IMR-90 (cell line): ENCODE data around the gene TRMT2A. TPM values are rescaled to one million over a fixed set of nuclear protein-coding genes. Genes with fewer than 3 reads are reported as not detected.
"Not testable (repeated sequence)": the region's sequence is repeated elsewhere in the genome, so short reads cannot be mapped to it uniquely, and the experiment has no call there.

Source experiments
- ATAC-seq: fragments of 200-7000 bp; cut with Tn5 transposase; 2 replicates; pipeline ENCODE4 v1.9.1; 2020; ENCODE audit warnings: low read depth, mild to moderate bottlenecking, moderate library complexity
- BruUV-seq: library from RNA; stranded (reverse); fragments of 400-500 nt; replicated peaks from 2 replicates; lab custom pipeline; 2021; lab: Mats Ljungman, UMichigan
- CTCF ChIA-PET: fragments of 300-600 bp; formaldehyde crosslinking; extraction: SDS; loops from one replicate; lab custom pipeline; 2021; ENCODE audit warnings: antibody characterized with exemption; lab: Yijun Ruan, JAX
- POLR2A ChIA-PET: fragments of 300-600 bp; sonication (Branson Sonifier 250); formaldehyde crosslinking; loops from one replicate; lab custom pipeline; 2022; ENCODE audit warnings: antibody characterized with exemption; ENCODE audit not compliant: unreplicated experiment; lab: Charles Lee
- DNase-seq: peaks from one replicate; pipeline ENCODE4 v3.0.0; 2013
- H2AFZ ChIP-seq: replicated peaks from 2 replicates; pipeline ENCODE3; 2013; ENCODE audit warnings: low read length, mild to moderate bottlenecking; ENCODE audit not compliant: poor library complexity
- H2AK5ac ChIP-seq: 2 replicates; pipeline ENCODE4 v1.6.1; 2013; ENCODE audit warnings: low read depth, low read length, inconsistent platforms
- H2AK9ac ChIP-seq: replicated peaks from 2 replicates; pipeline ENCODE3; 2013; ENCODE audit warnings: mild to moderate bottlenecking, low read depth, low read length, moderate library complexity; ENCODE audit not compliant: poor library complexity
- H2BK120ac ChIP-seq: 2 replicates; pipeline ENCODE4 v1.6.1; 2013; ENCODE audit warnings: low read depth, low read length, inconsistent platforms
- H2BK15ac ChIP-seq: 3 replicates; pipeline ENCODE4 v1.6.1; 2013; ENCODE audit warnings: low read depth, low read length, inconsistent platforms
- H2BK20ac ChIP-seq: 2 replicates; pipeline ENCODE4 v1.6.1; 2013; ENCODE audit warnings: low read depth, mild to moderate bottlenecking, inconsistent platforms, low read length, moderate library complexity
- H2BK5ac ChIP-seq: 2 replicates; pipeline ENCODE4 v1.6.1; 2013; ENCODE audit warnings: mild to moderate bottlenecking, low read depth, low read length, inconsistent platforms; ENCODE audit not compliant: poor library complexity, severe bottlenecking
- H3K14ac ChIP-seq: replicated peaks from 2 replicates; pipeline ENCODE4 v1.6.1; 2013; ENCODE audit warnings: low read depth, low read length, inconsistent platforms
- H3K18ac ChIP-seq: 2 replicates; pipeline ENCODE4 v1.6.1; 2013; ENCODE audit warnings: low read depth, low read length, control low read depth
- H3K23ac ChIP-seq: 2 replicates; pipeline ENCODE4 v1.6.1; 2013; ENCODE audit warnings: low read depth, low read length, inconsistent platforms
- H3K27ac ChIP-seq: 2 replicates; pipeline ENCODE4 v1.5.1; 2013; ENCODE audit warnings: mild to moderate bottlenecking, control low read depth, low read length; ENCODE audit not compliant: insufficient read depth
- H3K27me3 ChIP-seq: 2 replicates; pipeline ENCODE4 v1.6.1; 2013; ENCODE audit warnings: low read length; ENCODE audit not compliant: control insufficient read depth, insufficient read depth
- H3K36me3 ChIP-seq: 2 replicates; pipeline ENCODE4 v1.6.1; 2013; ENCODE audit warnings: low read length, mixed read lengths; ENCODE audit not compliant: control insufficient read depth, insufficient read depth
- H3K4ac ChIP-seq: 2 replicates; pipeline ENCODE4 v1.6.1; 2013; ENCODE audit warnings: low read depth, low read length, inconsistent platforms
- H3K4me1 ChIP-seq: 2 replicates; pipeline ENCODE4 v1.6.1; 2013; ENCODE audit warnings: low read length, mixed read lengths; ENCODE audit not compliant: control insufficient read depth, insufficient read depth
- H3K4me2 ChIP-seq: 2 replicates; pipeline ENCODE4 v1.6.1; 2013; ENCODE audit warnings: low read depth, mild to moderate bottlenecking, control low read depth, low read length, moderate library complexity
- H3K4me3 ChIP-seq: 2 replicates; pipeline ENCODE4 v1.5.1; 2013; ENCODE audit warnings: low read depth, mild to moderate bottlenecking, control low read depth, low read length, moderate library complexity; ENCODE audit not compliant: insufficient read depth
- H3K56ac ChIP-seq: 2 replicates; pipeline ENCODE4 v1.6.1; 2013; ENCODE audit warnings: low read length, inconsistent platforms; ENCODE audit not compliant: insufficient read depth; ENCODE audit errors: extremely low read depth
- H3K79me1 ChIP-seq, 2 experiments: 2 replicates each; pipeline ENCODE4 v1.6.1; 2013; ENCODE audit warnings: low read length in 2 of 2, inconsistent platforms in 1 of 2, low read depth in 1 of 2
- H3K9ac ChIP-seq: 2 replicates; pipeline ENCODE4 v1.6.1; 2013; ENCODE audit warnings: low read depth, low read length, control low read depth
- H3K9me1 ChIP-seq: 2 replicates; pipeline ENCODE4 v1.6.1; 2013; ENCODE audit warnings: low read length, inconsistent platforms; ENCODE audit not compliant: insufficient read depth
- H3K9me3 ChIP-seq: 2 replicates; pipeline ENCODE4 v1.6.1; 2013; ENCODE audit warnings: low read length; ENCODE audit not compliant: control insufficient read depth, insufficient read depth
- H4K20me1 ChIP-seq: 2 replicates; pipeline ENCODE4 v1.6.1; 2013; ENCODE audit warnings: low read length, inconsistent platforms; ENCODE audit not compliant: insufficient read depth
- H4K5ac ChIP-seq: 2 replicates; pipeline ENCODE4 v1.6.1; 2013; ENCODE audit warnings: mild to moderate bottlenecking, low read depth, low read length, control low read depth
- H4K8ac ChIP-seq, 2 experiments: 2 replicates each; pipeline ENCODE4 v1.6.1; 2013; ENCODE audit warnings: low read depth in 2 of 2, low read length in 2 of 2, control low read depth in 1 of 2, inconsistent platforms in 1 of 2
- H4K91ac ChIP-seq: 2 replicates; pipeline ENCODE4 v1.6.1; 2013; ENCODE audit warnings: low read depth, low read length, inconsistent platforms; ENCODE audit not compliant: insufficient read depth
- CHD1 ChIP-seq: IDR thresholded peaks from 2 replicates; pipeline ENCODE4 v1.6.1; 2012; ENCODE audit warnings: low read depth, low read length, improper control_type of control experiment
- RCOR1 ChIP-seq: IDR thresholded peaks from 2 replicates; pipeline ENCODE4 v1.6.1; 2012; ENCODE audit warnings: mild to moderate bottlenecking, low read length, improper control_type of control experiment; ENCODE audit not compliant: insufficient replicate concordance
- RFX5 ChIP-seq: IDR thresholded peaks from 2 replicates; pipeline ENCODE4 v1.8.0; 2012; ENCODE audit warnings: low read depth, mild to moderate bottlenecking, low read length, moderate library complexity
- SMC3 ChIP-seq: fragments of 150-350 bp; IDR thresholded peaks from 2 replicates; pipeline ENCODE4 v1.6.1; 2016; ENCODE audit warnings: low read depth, mild to moderate bottlenecking, antibody characterized with exemption, low read length, moderate library complexity
- WGBS, 2 experiments: methylation state at CpG; one replicate each; pipeline versions ENCODE4 v1.1.5 to v1.1.7; 2013; ENCODE audit warnings: missing lambda C conversion rate in 2 of 2; ENCODE audit not compliant: insufficient read length in 1 of 2; ENCODE audit errors: extremely low coverage in 2 of 2; 5-methylcytosine and 5-hydroxymethylcytosine counted together
- dilution Hi-C: fragments of 300-500 bp; cut with HindIII; formaldehyde crosslinking; loops from one replicate; pipeline ENCODE4 v1.14.3; 2018; ENCODE audit warnings: low sequenced_read_pairs; ENCODE audit not compliant: unreplicated experiment
- in situ Hi-C: fragments of 300-500 bp; cut with MboI; formaldehyde crosslinking; loops from 3 replicates; pipeline ENCODE4 v1.14.3; 2019; ENCODE audit warnings: low sequenced_read_pairs, inconsistent platforms, mixed read lengths
- intact Hi-C: fragments of 100-400 bp; cut with micrococcal nuclease; formaldehyde crosslinking; loops from 2 replicates; pipeline ENCODE4 v1.10.0; 2022
- polyA plus RNA-seq, 3 experiments: library from polyadenylated mRNA; depleted of rRNA; stranded (reverse); fragments of >200 nt; gene quantifications; 2 replicates each; pipeline ENCODE4 v1.2.3, GENCODE V29; 2012; ENCODE audit warnings: low replicate concordance in 1 of 3
- total RNA-seq: library from RNA; depleted of rRNA; stranded (reverse); fragments of >200 nt; gene quantifications from 2 replicates; pipeline ENCODE4 v1.2.3, GENCODE V29; 2012
- TF ChIP-seq, protein P1 (sequence below): fragments of 150-350 bp; IDR thresholded peaks from 2 replicates; pipeline ENCODE4 v1.6.1; 2017; ENCODE audit warnings: mild to moderate bottlenecking, antibody characterized with exemption, low read length, low read depth

Gene TRMT2A
- total and polyA plus RNA-seq, 2 of the 4 experiments (the other 2 are of a cell fraction) = 22.0 to 39.1 TPM

DNA sequence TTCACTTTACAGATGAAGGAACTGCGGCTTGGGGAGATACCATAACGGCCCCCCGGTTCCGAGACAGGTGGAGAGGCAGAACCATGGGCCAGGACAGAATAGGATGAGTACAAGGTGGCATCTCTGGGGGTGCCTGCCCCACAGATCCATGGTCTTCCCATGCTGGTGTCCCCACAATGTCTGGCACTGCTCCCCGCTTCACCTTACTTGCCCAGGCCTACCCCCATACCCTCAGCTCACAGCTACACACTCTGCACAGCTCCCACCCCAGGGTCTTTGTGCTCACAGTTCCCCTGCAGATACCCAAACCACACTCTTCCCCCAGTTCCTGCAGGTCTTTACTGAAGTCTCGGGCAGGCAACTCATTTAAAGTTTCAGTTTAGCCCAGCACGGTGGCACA, 48.4 kb downstream of the TRMT2A start:
- intact Hi-C loops = no loop called here
- ChIA-PET POLR2A (interaction anchor here (0.6 kb wide), 1 partner anchor 12 kb away, joined by 3 read pairs; no protein-coding TSS in a partner anchor), CTCF (no interaction called here)
- dilution Hi-C loops = no loop called here
- Histone ChIP-seq H3K4me3 (no peak overlapping the region), H3K14ac (no peak overlapping the region), H2BK20ac (no peak overlapping the region), H3K36me3 (peaks cover 12% of the 10 kb centered on the region), H3K27me3 (no peaks in the 10 kb centered on the region), H2AK5ac (no peak overlapping the region), H3K9me3 (no peaks in the 10 kb centered on the region), H3K56ac (no peak overlapping the region), H4K91ac (no peak overlapping the region), H3K23ac (no peak overlapping the region), H3K27ac (no peak overlapping the region), H2AK9ac (no peak overlapping the region), H4K5ac (no peak overlapping the region), H2BK5ac (no peak overlapping the region), H2BK120ac (no peak overlapping the region), H3K9me1 (peaks cover 9% of the 10 kb centered on the region), H3K18ac (no peak overlapping the region), H3K4me2 (no peak overlapping the region), H4K20me1 (no peaks in the 10 kb centered on the region), H2AFZ (no peak overlapping the region), H3K79me1 (no peaks in the 10 kb centered on the region), H4K8ac (no peak overlapping the region), H2BK15ac (no peak overlapping the region), H3K4me1 (no peaks in the 10 kb centered on the region), H3K4ac (no peak overlapping the region), H3K9ac (no peak overlapping the region)
- no peak for ATAC-seq
- no peak for TF ChIP-seq RCOR1
- no peak for TF ChIP-seq RFX5
- TF ChIP-seq CHD1 = no peak
- TF ChIP-seq, protein P1, sequence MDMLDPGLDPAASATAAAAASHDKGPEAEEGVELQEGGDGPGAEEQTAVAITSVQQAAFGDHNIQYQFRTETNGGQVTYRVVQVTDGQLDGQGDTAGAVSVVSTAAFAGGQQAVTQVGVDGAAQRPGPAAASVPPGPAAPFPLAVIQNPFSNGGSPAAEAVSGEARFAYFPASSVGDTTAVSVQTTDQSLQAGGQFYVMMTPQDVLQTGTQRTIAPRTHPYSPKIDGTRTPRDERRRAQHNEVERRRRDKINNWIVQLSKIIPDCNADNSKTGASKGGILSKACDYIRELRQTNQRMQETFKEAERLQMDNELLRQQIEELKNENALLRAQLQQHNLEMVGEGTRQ = no peak
- TF ChIP-seq SMC3 = no peak
- no peak for DNase-seq
- WGBS, 2 experiments = no CpG with 5 or more reads among the region's 7 CpGs
- BruUV-seq = no TSS peak
- in situ Hi-C loops = no loop called here

DNA sequence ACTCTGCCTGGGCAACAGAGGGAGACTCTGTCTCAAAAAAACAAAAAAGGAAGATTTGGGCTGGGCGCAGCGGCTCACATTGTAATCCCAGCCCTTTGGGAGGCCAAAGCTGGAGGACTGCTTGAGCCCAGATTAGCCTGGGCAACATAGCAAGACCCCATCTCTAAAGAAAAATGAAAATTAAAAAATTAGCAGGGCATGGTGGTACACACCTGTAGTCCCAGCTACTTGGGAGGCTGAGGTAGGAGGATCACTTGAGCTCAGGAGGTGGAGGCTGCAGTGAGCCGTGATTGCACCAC, 49.7 kb downstream of the TRMT2A start:
- dilution Hi-C loops, H3K4me1 ChIP-seq, ATAC-seq: not testable (repeated sequence)

More for the DNA sequence above, 49.7 kb downstream of the TRMT2A start:
- H2BK5ac ChIP-seq, H2AFZ ChIP-seq, intact Hi-C loops, H2BK20ac ChIP-seq, H3K27ac ChIP-seq, H4K91ac ChIP-seq, H3K9ac ChIP-seq, in situ Hi-C loops, H3K79me1 ChIP-seq, DNase-seq, H3K23ac ChIP-seq, H4K20me1 ChIP-seq, H4K5ac ChIP-seq, H2AK9ac ChIP-seq, H3K14ac ChIP-seq, H3K18ac ChIP-seq, H2BK15ac ChIP-seq, BruUV-seq, H3K56ac ChIP-seq, H2BK120ac ChIP-seq, H3K9me3 ChIP-seq, H3K9me1 ChIP-seq, H3K4ac ChIP-seq, H3K27me3 ChIP-seq, H3K4me3 ChIP-seq, H4K8ac ChIP-seq, H2AK5ac ChIP-seq, H3K4me2 ChIP-seq, POLR2A ChIA-PET: not testable (repeated sequence)
- WGBS, 2 experiments = no CpG with 5 or more reads among the region's 3 CpGs
- CTCF ChIA-PET = interaction anchor here (0.6 kb wide), 1 partner anchor 45 kb away, joined by 3 read pairs; no protein-coding TSS in a partner anchor
- H3K36me3 ChIP-seq = peaks cover 19% of the 10 kb centered on the region
